Stimulated activated naive CD8-positive, alpha-beta T cell treated with anti-CD3 and anti-CD28 coated beads, Interleukin-15, Interleukin-2, amounts not matched to agents 100 ng/mL and 50 ng/mL, for 24 hours (primary cell): ENCODE results near the gene NKIRAS2.

Experiments used
- H3K27ac Mint-ChIP-seq: one replicate; pipeline ENCODE4 v1.8.0; 2021; ENCODE audit warnings: mild to moderate bottlenecking, mixed read lengths
- H3K27me3 Mint-ChIP-seq: one replicate; pipeline ENCODE4 v1.8.0; 2021; ENCODE audit warnings: mixed read lengths
- H3K36me3 Mint-ChIP-seq: one replicate; pipeline ENCODE4 v1.8.0; 2021; ENCODE audit warnings: low read depth, mixed read lengths
- H3K4me1 Mint-ChIP-seq: one replicate; pipeline ENCODE4 v1.8.0; 2021; ENCODE audit warnings: low read depth, mixed read lengths
- H3K4me3 Mint-ChIP-seq: one replicate; pipeline ENCODE4 v1.8.0; 2021; ENCODE audit warnings: mild to moderate bottlenecking, mixed read lengths
- H3K9me3 Mint-ChIP-seq: one replicate; pipeline ENCODE4 v1.8.0; 2021; ENCODE audit warnings: mixed read lengths

NKIRAS2 gene

DNA sequence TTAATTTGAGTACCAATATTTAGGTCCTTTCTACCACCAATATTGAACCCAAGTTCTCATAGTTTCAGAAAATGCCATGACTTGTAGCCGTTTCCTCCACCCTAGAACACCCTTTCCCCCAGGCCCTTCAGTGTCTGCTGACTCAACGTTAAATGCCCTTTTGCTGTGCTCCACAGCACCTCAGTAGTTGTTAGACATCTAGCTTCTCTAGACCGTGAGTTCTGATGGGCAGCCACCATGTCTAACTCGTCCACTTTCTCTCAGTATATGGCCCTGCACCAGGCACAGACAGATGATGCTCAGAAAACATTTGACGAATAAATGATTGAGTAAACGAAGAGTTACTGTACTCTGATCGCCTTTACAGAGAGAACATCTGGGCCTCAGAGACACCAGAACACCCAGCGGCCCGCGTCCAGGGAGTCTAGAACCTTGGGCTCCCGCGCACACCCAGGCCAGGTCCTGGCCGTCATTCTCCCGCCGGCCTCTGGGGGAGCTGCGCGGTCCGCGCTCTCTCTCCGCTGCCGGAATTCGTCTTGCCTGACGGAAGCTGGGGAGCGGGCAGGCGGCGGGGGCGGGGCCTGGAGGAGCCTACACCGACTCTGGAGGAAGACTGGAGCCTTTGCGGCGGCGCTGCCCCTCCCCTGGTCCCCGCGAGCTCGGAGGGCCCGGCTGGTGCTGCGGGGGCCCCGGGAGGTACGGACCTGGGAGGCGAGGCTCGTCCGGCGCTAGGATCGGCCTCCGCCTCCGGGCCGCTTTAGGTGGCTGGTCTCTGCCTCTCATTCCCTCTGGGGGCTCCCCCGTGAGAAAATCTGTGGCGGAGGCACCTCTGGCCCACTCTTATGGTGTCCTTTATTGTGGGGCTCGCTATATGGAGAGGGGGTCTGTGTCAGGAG is at the start of gene NKIRAS2:
Gene NKIRAS2 (plus strand): TSS at position 582 of the 896 bp plus-strand sequence. CDS start 1,488 bp downstream, outside the sequence.
- H3K4me1 Mint-ChIP-seq = peaks cover 56% of the 10 kb centered on the region

DNA sequence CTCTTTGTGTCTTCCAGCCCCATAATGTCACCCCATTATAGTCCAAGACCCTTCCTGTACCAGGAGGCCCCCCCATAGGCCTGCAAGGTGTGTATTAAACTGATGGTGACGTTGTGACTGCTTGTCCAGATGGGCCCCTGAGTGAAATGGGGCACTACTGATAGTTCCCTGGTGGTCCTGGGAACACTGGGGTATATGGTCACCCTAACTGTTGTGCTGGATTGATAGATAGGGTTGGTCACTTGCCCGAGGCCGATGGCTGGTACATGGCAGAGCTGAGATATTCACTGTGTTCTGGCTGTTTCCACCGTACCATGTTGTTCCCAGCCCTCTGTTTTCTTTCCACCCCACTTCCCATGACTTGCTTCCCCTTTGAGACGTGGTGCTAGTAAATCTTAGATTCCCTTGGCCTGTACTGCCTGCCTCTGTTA is 49.0 kb upstream of the NKIRAS2 start:
- H3K4me1 Mint-ChIP-seq = peaks cover 33% of the 10 kb centered on the region
- H3K9me3 Mint-ChIP-seq = no peaks in the 10 kb centered on the region
- H3K27ac Mint-ChIP-seq = peak overlapping the region; percentile 42
- no peak overlapping the region for H3K4me3 Mint-ChIP-seq
- H3K27me3 Mint-ChIP-seq = no peaks in the 10 kb centered on the region
- H3K36me3 Mint-ChIP-seq = peaks cover 36% of the 10 kb centered on the region

More for the DNA sequence above, at the start of gene NKIRAS2:
- H3K36me3 Mint-ChIP-seq = peaks cover 22% of the 10 kb centered on the region
- peaks cover 4% of the 10 kb centered on the region for H3K9me3 Mint-ChIP-seq
- peak within 1 kb of the TSS; percentile 92 for H3K4me3 Mint-ChIP-seq
- H3K27ac Mint-ChIP-seq = peak within 1 kb of the TSS; percentile 89
- H3K27me3 Mint-ChIP-seq = no peaks in the 10 kb centered on the region

- Mint-ChIP-seq H3K27me3 (no peaks in the 10 kb centered on the region), H3K27ac (no peak overlapping the region), H3K4me1 (peaks cover 29% of the 10 kb centered on the region), H3K4me3 (no peak overlapping the region), H3K36me3 (peaks cover 45% of the 10 kb centered on the region), H3K9me3 (no peaks in the 10 kb centered on the region)
These were observed 48.0 kb upstream of the NKIRAS2 start for GRCh38 chr17:41971721-41972523.

- H3K4me3 Mint-ChIP-seq = no peak overlapping the region
- H3K27ac Mint-ChIP-seq = no peak overlapping the region
These were observed 47.1 kb upstream of the NKIRAS2 start for GRCh38 chr17:41972571-41973407.

DNA sequence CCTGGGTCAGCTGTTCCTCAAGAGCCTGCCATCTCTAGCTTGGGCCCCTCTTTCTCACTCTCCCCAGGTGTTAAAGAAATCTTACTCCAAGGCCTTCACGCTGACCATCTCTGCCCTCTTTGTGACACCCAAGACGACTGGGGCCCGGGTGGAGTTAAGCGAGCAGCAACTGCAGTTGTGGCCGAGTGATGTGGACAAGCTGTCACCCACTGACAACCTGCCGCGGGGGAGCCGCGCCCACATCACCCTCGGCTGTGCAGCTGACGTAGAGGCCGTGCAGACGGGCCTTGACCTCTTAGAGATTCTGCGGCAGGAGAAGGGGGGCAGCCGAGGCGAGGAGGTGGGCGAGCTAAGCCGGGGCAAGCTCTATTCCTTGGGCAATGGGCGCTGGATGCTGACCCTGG is 46.5 kb upstream of the NKIRAS2 start:
- H3K9me3 Mint-ChIP-seq = no peaks in the 10 kb centered on the region
- H3K27ac Mint-ChIP-seq = no peak overlapping the region
- H3K36me3 Mint-ChIP-seq = peaks cover 54% of the 10 kb centered on the region
- no peak overlapping the region for H3K4me3 Mint-ChIP-seq
- no peaks in the 10 kb centered on the region for H3K27me3 Mint-ChIP-seq
- H3K4me1 Mint-ChIP-seq = peaks cover 21% of the 10 kb centered on the region

More at GRCh38 chr17:41972571-41973407, 47.1 kb upstream of the NKIRAS2 start:
- Mint-ChIP-seq H3K27me3 (no peaks in the 10 kb centered on the region), H3K9me3 (no peaks in the 10 kb centered on the region), H3K36me3 (peaks cover 50% of the 10 kb centered on the region), H3K4me1 (peaks cover 27% of the 10 kb centered on the region)

DNA sequence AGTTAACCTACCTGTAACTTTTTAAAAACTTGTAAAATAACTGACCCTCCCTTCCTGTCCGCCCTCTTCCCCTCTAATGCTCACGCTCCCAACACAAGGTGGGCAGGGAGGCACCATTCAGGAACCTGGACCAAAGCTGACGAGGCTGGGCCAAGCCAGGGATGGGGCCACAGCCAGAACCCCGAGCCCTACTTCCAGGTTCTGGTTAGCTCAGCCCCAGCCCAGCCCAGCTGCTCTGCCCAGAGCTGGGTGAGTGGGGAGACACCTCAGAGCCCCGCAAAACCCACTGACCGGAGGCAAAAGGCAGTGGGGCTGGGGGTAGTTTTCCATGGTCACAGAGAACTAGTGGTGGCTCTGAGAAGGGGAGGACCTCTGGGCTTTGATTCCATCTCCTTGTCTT is 45.9 kb upstream of the NKIRAS2 start:
- H3K27me3 Mint-ChIP-seq = no peaks in the 10 kb centered on the region
- H3K4me3 Mint-ChIP-seq = no peak overlapping the region
- H3K9me3 Mint-ChIP-seq = no peaks in the 10 kb centered on the region
- no peak overlapping the region for H3K27ac Mint-ChIP-seq
- peaks cover 53% of the 10 kb centered on the region for H3K36me3 Mint-ChIP-seq
- H3K4me1 Mint-ChIP-seq = peaks cover 16% of the 10 kb centered on the region

- Mint-ChIP-seq H3K4me3 (no peak overlapping the region), H3K4me1 (peaks cover 9% of the 10 kb centered on the region), H3K27me3 (no peaks in the 10 kb centered on the region), H3K9me3 (no peaks in the 10 kb centered on the region), H3K36me3 (peaks cover 48% of the 10 kb centered on the region), H3K27ac (no peak overlapping the region)
These were observed 45.2 kb upstream of the NKIRAS2 start for GRCh38 chr17:41974658-41975057.

GRCh38 chr17:41975099-41976083 is 44.5 kb upstream of the NKIRAS2 start:
- H3K9me3 Mint-ChIP-seq = no peaks in the 10 kb centered on the region
- H3K36me3 Mint-ChIP-seq = peaks cover 50% of the 10 kb centered on the region
- H3K4me3 Mint-ChIP-seq = no peak overlapping the region
- peaks cover 6% of the 10 kb centered on the region for H3K4me1 Mint-ChIP-seq
- peak overlapping the region; percentile 48 for H3K27ac Mint-ChIP-seq
- no peaks in the 10 kb centered on the region for H3K27me3 Mint-ChIP-seq

GRCh38 chr17:41976142-41976768 is 43.6 kb upstream of the NKIRAS2 start:
- no peaks in the 10 kb centered on the region for H3K27me3 Mint-ChIP-seq
- no peak overlapping the region for H3K4me3 Mint-ChIP-seq
- peak overlapping the region; percentile 12 for H3K27ac Mint-ChIP-seq
- peaks cover 56% of the 10 kb centered on the region for H3K36me3 Mint-ChIP-seq
- no peaks in the 10 kb centered on the region for H3K9me3 Mint-ChIP-seq
- peaks cover under 1% of the 10 kb centered on the region for H3K4me1 Mint-ChIP-seq

DNA sequence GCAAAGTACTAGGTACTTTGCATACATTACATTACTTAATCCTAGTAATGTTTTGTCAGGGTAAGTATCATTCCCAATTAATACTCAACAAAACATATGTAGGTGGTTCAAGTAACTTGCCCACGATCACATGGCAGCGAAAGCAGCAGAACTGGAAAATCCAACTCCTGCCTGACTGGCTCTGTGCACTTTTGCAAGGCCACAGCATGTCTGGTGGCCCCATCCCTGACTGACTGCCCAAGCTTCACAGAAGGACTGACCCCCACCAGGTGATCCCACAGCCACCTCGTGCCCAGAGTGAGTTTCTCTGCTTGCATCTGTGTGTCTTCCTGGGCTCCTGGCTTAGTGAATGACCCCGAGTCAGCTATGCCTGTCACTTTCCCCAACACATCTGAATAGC is 41.9 kb upstream of the NKIRAS2 start:
- Mint-ChIP-seq H3K9me3 (no peaks in the 10 kb centered on the region), H3K27ac (no peak overlapping the region), H3K4me1 (no peaks in the 10 kb centered on the region), H3K4me3 (no peak overlapping the region), H3K27me3 (no peaks in the 10 kb centered on the region), H3K36me3 (peaks cover 63% of the 10 kb centered on the region)

DNA sequence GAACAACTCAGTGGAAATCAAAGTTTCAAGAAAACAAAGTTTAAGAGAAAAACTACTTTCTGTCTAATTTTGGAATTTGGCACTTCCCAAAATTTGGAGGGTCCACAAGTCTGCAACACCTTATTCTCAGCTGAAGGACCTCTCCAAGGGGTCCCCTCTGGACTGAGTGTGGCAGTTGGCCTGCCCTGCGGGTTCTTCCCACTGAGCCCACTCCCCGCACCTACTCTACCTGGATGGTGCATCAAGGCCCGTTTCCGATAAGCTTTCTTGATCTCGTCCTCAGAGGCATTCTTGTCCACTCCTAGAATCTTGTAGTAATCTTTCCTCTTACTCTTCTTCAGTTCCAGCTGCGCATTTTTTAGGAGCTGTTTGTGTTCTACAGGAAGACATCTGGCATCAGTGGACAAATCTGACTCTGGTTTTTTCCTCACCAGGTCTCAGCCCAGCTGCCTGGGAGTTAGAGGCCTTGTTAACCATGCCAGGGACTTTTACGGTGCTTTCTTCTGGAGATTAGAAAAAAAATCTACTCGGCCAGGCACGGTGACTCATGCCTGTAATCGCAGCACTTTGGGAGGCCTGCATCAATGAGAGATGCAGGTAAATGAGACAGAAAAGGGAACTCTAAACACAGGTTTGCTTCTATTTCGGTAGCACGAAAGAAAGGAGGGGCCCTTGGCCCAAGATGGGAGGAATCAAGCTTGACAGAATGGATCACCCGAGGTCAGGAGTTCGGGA is 37.7 kb upstream of the NKIRAS2 start:
- H3K9me3 Mint-ChIP-seq = no peaks in the 10 kb centered on the region
- H3K4me1 Mint-ChIP-seq = peaks cover 4% of the 10 kb centered on the region
- H3K4me3 Mint-ChIP-seq = no peak overlapping the region
- H3K27me3 Mint-ChIP-seq = no peaks in the 10 kb centered on the region
- H3K27ac Mint-ChIP-seq = no peak overlapping the region
- peaks cover 70% of the 10 kb centered on the region for H3K36me3 Mint-ChIP-seq

DNA sequence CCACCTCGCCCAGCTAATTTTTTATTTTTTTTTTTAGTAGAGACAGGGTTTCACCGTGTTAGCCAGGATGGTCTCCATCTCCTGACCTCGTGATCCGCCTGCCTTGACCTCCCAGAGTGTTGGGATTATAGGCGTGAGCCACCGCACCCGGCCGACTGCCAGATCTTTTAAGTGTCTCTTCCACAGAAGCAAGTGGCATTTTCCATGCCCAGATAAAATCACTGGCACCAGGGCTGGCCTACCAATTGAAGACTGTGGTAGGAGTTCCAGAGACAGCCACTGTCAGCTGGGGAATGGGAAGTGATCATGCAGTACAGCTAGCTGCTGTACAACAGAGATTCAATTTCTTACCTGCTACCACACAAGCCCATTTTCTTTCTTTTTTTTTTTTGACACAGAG is 35.4 kb upstream of the NKIRAS2 start:
- Mint-ChIP-seq H3K27me3 (no peaks in the 10 kb centered on the region), H3K36me3 (peaks cover 83% of the 10 kb centered on the region), H3K27ac (no peak overlapping the region), H3K4me3 (no peak overlapping the region), H3K4me1 (peaks cover 18% of the 10 kb centered on the region), H3K9me3 (no peaks in the 10 kb centered on the region)

- peaks cover 18% of the 10 kb centered on the region for H3K4me1 Mint-ChIP-seq
- peak overlapping the region; percentile 40 for H3K27ac Mint-ChIP-seq
- no peaks in the 10 kb centered on the region for H3K27me3 Mint-ChIP-seq
- no peaks in the 10 kb centered on the region for H3K9me3 Mint-ChIP-seq
- no peak overlapping the region for H3K4me3 Mint-ChIP-seq
- peaks cover 84% of the 10 kb centered on the region for H3K36me3 Mint-ChIP-seq
These were observed 34.0 kb upstream of the NKIRAS2 start for GRCh38 chr17:41985919-41986318.
